T-helper 9 cell (primary cell): ENCODE results near the gene FAM50A.
A peak's percentile ranks its signal among the peaks of the same experiment; 100 is the strongest.

Experiments used
- DNase-seq: peaks from one replicate; pipeline ENCODE4 v3.0.0-alpha.2; 2020

FAM50A gene

DNA sequence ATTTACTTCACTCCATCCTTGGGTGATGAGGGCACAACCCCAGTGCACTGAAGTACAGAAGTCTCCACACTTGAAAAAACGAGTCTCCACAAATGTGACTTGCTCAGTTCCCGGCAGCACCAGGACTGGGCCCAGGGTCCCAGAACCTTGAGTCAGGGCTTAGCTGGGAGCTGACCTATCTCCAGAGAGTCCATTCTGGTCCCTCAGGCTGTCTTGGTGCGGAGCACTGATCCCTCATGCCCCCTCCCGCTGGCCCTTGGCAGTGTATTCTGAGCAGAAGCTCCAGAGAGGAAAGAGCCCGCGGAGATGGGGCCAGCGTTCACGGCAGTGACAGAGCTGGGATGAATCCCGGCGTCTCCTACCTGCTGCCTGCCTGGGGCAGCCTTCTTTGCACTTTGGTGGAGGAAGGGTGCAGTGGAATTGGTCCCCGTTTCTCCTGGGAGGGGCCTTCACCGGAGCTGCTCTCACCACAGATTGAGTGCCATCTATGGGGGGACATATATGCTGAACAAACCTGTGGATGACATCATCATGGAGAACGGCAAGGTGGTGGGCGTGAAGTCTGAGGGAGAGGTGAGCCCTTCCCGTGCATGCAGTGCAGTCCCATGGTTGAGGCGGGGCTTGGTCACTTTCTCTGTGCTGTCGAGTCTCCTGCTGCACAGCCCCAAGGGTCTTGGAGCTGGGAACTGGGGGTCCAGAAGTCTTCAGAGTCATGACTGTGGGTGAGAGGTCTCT, 3.2 kb upstream of the FAM50A start:
- no peak for DNase-seq

DNA sequence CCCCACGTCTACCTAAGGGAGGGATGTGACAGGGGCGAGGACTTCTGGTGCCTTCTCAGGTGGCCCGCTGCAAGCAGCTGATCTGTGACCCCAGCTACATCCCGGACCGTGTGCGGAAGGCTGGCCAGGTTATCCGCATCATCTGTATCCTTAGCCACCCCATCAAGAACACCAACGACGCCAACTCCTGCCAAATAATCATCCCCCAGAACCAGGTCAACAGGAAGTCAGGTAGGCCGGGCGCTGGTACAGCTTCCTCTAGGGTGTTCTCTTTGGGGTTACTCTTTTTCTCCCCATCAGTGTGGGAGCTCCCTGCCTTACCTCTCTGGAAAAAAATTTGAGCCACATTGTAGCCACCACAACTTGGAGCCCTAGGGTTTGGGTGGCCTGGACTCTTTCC, 2.4 kb upstream of the FAM50A start:
- DNase-seq = no peak

DNA sequence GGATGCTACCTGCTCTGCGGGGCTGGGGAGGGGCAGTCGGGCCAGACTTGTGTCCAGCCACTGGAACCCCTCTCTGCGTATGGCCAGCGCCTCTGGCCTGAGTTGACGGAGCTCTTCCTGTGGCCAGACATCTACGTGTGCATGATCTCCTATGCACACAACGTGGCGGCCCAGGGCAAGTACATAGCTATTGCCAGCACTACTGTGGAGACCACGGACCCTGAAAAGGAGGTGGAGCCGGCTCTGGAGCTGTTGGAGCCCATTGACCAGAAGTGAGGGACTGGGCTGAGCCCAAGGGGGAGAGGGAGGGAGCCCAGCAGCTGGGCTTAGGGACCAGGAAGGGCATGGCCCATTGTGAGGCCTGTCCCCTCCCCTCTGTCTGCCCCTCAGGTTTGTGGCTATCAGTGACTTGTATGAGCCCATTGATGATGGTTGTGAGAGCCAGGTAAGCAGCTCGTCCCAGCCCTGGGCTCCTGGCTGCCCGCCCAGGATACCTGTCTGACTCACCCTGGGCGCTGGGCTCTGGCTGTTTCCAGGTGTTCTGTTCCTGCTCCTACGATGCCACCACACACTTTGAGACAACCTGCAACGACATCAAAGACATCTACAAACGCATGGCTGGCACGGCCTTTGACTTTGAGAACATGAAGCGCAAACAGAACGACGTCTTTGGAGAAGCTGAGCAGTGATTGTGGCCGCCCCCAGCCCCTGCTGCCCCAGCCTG, 1.8 kb upstream of the FAM50A start:
- no peak for DNase-seq

- DNase-seq = no peak
These were observed 446 bp upstream of the FAM50A start for GRCh38 chrX:154443479-154443910.

GRCh38 chrX:154444755-154445246, 860 bp downstream of the FAM50A start:
- DNase-seq = no peak

- DNase-seq = no peak
These were observed 1.8 kb downstream of the FAM50A start for GRCh38 chrX:154445776-154446175.

GRCh38 chrX:154446430-154446829, 2.5 kb downstream of the FAM50A start:
- DNase-seq = no peak

GRCh38 chrX:154448484-154448883, 4.5 kb downstream of the FAM50A start:
- DNase-seq = no peak

DNA sequence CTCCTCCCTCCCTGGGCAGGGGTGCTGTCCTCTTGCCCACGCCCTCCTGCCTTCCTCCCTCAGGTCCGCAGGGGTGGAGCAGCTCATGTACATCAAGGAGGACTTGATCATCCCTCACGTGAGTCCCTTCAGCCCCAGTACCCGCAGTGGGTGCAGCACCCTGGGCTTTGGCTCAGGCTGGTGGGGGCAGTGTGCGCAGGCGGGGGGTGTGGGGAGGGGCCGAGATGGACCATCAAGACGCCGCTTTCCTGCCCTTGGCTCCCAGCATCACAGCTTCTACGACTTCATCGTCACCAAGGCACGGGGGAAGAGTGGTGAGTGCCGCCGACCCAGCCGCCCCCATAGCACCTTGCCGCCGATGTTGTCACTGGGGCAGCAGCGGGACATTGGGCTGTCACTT, 5.7 kb downstream of the FAM50A start:
- DNase-seq = no peak

GRCh38 chrX:154450312-154450711, 6.4 kb downstream of the FAM50A start:
- no peak for DNase-seq

- DNase-seq = no peak
These were observed 8.9 kb downstream of the FAM50A start for GRCh38 chrX:154452823-154453222.

DNA sequence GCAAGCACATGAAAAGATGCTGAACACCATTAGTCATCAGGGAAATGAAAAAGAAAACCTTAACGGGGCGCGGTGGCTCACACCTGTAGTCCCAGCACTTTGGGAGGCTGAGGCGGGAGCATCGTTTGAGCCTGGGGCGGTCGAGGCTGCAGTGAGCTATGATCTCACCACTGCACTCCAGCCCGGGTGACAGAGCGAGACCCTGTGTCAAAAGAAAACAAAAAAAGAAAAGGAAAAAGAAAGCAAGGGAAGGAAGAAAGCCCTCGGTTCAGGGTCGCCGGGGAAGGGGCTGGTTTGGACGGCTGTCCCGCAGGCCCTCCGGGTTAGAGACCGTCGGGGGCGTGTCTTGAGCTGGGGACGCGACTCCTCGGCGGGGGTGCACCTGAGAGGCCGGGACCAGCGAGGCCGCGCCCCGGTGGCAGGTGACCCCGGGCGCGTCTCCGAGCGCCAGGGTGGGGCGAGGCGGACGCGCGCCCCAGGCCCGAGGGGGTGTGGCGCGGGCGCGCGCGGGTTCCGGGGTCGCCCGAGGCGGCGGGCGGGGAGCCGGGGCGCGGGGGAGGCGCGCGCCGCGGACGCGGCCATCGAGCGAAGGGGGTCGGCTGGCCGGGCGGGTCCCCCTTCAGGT, 13.7 kb downstream of the FAM50A start:
- DNase-seq = peak; percentile 42

GRCh38 chrX:154458116-154458953, 14.4 kb downstream of the FAM50A start, which contains the start of gene PLXNA3:
Gene PLXNA3 (plus strand): TSS chrX:154458281. CDS start chrX:154460184, 1,903 bp downstream.
- peak; percentile 67 for DNase-seq

- no peak for DNase-seq
These were observed 15.2 kb downstream of the FAM50A start for GRCh38 chrX:154458954-154459778.

- no peak for DNase-seq
These were observed 15.9 kb downstream of the FAM50A start for GRCh38 chrX:154459832-154460231.

GRCh38 chrX:154460326-154460725, 16.4 kb downstream of the FAM50A start:
- no peak for DNase-seq

GRCh38 chrX:154462396-154462795, 18.5 kb downstream of the FAM50A start:
- DNase-seq = no peak

- DNase-seq = no peak
These were observed 19.8 kb downstream of the FAM50A start for GRCh38 chrX:154463611-154464220.

DNA sequence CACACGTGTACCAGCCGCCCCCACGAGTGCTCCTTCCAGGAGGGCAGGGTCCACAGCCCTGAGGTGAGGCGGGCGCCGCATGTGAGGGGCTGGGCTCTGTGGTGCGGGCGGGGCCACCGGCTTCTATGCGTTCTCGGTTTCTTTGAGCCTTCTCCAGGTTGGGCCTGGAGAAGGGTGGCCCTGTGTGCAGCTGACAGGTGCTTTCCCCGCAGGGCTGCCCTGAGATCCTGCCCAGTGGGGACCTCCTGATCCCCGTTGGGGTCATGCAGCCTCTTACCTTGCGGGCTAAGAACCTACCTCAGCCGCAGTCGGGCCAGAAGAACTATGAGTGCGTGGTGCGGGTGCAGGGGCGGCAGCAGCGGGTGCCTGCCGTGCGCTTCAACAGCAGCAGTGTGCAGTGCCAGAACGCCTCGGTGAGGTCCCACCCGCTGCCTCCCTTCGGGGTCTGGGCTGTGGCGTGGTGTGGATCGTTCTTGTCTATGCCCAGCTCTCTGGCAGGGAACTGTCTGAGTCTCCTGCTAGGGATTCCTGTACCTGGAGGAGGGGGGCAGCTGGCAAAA, 20.9 kb downstream of the FAM50A start:
- no peak for DNase-seq

DNA sequence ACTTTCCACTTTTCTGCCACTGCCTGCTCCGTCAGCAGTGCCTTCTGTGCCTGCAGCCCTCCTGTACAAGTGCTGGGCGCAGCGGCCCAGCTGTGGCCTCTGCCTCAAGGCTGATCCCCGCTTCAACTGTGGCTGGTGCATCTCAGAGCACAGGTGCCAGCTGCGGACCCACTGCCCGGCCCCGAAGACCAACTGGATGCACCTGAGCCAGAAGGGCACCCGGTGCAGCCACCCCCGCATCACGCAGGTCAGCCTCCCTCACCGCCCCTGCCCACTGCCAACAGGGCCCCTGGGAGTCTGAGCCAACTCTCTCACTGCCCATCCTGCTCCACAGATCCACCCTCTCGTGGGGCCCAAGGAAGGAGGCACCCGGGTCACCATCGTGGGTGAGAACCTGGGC, 21.7 kb downstream of the FAM50A start:
- DNase-seq = no peak

DNA sequence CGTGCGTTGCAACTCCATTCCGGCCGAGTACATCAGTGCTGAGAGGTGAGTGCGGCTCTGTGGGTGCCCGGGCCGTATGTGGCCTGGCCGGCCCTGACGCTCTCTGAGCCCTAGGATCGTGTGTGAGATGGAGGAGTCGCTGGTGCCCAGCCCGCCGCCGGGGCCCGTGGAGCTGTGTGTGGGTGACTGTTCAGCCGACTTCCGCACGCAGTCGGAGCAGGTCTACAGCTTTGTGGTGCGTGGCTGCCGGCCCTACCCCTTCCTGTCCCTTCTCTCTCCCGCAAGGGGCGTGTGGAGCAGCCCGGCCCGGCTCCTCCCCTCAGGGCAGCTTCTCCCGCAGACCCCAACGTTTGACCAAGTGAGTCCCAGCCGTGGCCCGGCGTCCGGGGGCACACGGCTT, 22.1 kb downstream of the FAM50A start:
- DNase-seq = no peak
